Erythroblast (primary cell): Measurements from ENCODE around the gene TRIM49B.
"Not testable (repeated sequence)": the region's sequence is repeated elsewhere in the genome, so short reads cannot be mapped to it uniquely, and the experiment has no call there.

Experiments used
- DNase-seq, 2 experiments: peaks; one replicate each; lab custom pipeline; 2025; lab: John Stamatoyannopoulos, UW

Gene TRIM49B, protein sequence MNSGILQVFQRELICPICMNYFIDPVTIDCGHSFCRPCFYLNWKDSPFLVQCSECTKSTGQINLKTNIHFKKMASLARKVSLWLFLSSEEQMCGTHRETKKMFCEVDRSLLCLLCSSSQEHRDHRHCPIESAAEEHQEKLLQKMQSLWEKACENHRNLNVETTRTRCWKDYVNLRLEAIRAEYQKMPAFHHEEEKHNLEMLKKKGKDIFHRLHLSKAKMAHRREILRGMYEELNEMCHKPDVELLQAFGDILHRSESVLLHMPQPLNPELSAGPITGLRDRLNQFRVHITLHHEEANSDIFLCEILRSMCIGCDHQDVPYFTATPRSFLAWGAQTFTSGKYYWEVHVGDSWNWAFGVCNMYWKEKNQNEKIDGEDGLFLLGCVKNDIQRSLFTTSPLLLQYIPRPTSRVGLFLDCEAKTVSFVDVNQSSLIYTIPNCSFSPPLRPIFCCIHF

DNA sequence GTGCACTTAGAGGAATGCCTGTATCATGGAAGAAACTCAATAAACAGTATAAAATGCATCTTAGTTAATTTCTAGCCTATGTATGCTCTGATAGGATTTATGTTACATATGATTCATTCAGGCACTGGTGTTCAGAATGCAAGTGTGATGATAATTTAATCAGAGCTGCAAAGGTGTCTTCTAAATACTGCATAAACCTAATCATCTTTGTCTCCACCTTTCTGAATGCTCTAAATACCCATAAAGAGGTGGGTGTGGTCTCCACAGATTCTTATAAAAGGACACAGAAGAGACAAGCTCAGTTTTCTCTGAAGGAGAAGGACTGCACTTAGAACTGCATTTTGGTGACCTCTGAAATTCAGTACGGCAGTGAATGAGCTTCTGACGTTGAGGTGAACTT is at the start of gene TRIM49B:
TRIM49B (plus strand) TSS at position 301 of the 400 bp plus-strand sequence. CDS start 2,777 bp downstream, outside the sequence.
- not testable (repeated sequence) for DNase-seq

DNA sequence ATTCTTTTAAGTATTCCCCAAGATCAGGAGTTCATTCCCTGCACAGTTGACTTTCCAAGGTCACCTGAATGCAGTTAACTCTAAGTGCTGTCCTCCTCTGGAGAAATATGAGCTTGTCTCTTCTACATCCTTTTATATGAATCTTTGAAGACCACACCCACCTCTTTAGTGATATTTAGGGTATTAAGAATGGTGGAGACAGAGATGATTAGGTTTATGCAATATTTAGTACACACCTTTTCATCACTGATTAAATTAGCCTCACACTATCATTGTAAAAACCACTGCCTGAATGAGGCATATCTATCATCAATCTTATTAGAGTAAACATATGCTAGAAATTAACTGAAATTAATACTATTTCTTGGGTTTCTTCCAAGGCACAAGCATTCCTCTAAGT is 44.8 kb upstream of the TRIM49B start, which contains the start of gene TRIM51G:
TRIM51G (minus strand) TSS at position 101 of the 400 bp plus-strand sequence. CDS start 2,190 bp downstream, outside the sequence.
- not testable (repeated sequence) for DNase-seq

DNA sequence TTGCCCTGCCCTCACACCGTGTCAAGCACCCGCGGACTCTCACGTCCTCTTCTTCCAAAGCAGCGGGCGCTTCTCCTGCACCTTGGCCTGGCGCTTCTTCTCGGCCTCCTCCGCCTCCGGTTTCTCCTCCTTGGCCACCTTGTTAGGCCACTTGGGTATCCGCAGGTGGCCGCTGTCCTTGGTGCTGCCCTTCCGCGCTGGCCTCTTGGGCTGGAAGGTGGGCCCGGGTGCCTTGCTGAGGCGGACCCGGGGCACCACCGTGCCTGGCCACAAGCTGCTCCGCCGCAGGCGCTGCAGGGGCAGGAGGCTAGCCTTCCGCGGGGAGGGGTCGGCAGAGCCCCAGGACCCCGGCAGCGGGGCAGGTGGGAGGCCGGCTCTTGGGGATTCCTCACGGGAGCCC is 19.6 kb downstream of the TRIM49B start:
- DNase-seq, result not testable (repeated sequence)

DNA sequence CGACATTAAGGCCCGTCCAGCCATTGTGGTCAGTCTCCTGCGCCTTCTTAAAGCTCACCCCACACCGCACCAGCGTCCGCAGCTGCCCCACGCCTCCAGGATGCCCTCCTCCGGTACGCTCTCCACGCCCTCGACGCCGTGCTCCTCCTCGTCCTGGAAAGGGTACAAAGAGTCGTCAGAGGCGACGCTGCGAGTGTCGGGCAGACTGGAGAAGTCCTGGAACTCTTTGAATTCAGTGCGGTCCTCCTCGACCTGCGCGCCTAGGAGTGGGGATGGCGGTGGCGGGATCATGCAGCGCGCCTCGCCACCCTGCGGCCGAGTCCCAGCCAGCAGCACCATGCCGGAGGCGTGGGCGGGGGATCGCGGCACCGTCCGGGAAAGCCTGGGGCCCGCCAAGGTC is 21.2 kb downstream of the TRIM49B start:
- not testable (repeated sequence) for DNase-seq

DNA sequence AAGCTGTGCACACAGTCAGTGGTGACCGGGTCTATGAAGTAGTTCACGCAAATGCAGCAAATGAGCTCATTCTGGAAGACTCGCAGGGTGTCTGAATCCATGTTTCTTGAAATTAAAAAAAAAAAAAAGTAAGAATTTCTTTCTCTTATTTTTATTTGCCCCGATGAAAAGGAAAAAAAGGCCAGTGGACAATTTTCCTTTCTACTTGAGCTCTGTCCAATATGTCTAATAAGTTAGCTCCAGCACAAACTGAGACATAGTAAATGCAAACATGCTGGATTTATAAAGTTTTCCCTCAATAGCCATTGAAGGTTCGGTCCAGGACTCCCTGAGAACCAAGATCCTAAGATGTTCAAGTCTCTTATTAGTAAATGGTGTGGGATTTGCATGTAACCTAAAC is 30.4 kb downstream of the TRIM49B start, which contains the start of gene TRIM64C:
TRIM64C (minus strand) TSS at position 101 of the 400 bp plus-strand sequence; CDS start at position 101, 0 bp downstream.
- DNase-seq, result not testable (repeated sequence)

DNA sequence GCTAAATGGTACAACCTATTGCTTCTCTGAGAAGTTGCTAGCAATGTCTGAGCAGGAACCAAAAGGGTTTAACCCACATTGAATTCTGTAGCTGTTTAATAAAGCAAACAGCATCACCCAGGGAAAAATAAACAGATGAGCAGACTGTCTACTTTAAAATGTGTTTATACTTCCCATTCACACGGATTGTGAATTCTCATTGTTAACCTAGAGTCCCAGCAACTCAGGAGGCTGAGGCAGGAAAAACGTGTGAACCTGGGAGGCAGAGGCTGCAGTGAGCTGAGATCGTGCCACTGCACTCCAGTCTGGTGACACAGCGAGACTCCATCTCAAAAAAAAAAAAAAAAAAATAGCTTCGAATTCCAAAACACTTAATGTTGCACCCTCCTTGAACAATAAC is 41.3 kb downstream of the TRIM49B start:
- not testable (repeated sequence) for DNase-seq
